Daoy (cell line): ENCODE data around the gene MLLT1. TPM values are rescaled to one million over a fixed set of nuclear protein-coding genes. Genes with fewer than 3 reads are reported as not detected.
A peak's percentile ranks its signal among the peaks of the same experiment; 100 is the strongest.

Experiments
- DNase-seq: peaks from one replicate; pipeline ENCODE4 v3.0.0-alpha.2; 2015; ENCODE audit warnings: low read depth
- total RNA-seq: library from RNA; depleted of rRNA; stranded (reverse); fragments of >200 nt; shearing (Covaris generic); gene quantifications from 2 replicates; pipeline ENCODE4 v1.2.3, GENCODE V29; 2014

The MLLT1 gene
- total RNA-seq, 1 experiment from 2014 or later: 15.4 TPM

- DNase-seq: no peak
Observed at GRCh38 chr19:6210721-6211600, 68.8 kb downstream of the MLLT1 start.

- no peak for DNase-seq
Observed at GRCh38 chr19:6210091-6210490, 69.7 kb downstream of the MLLT1 start.

GRCh38 chr19:6209680-6210079, 70.1 kb downstream of the MLLT1 start:
- DNase-seq: no peak

GRCh38 chr19:6209233-6209632, 70.5 kb downstream of the MLLT1 start:
- DNase-seq: no peak

- no peak for DNase-seq
Observed at GRCh38 chr19:6204866-6205723, 74.7 kb downstream of the MLLT1 start.

- DNase-seq: no peak
Observed at GRCh38 chr19:6204212-6204611, 75.6 kb downstream of the MLLT1 start.

GRCh38 chr19:6199240-6199994, 80.4 kb downstream of the MLLT1 start:
- peak; percentile 100 for DNase-seq

- DNase-seq: peak; percentile 30
Observed at GRCh38 chr19:6198896-6199239, 80.9 kb downstream of the MLLT1 start.

- no peak for DNase-seq
Observed at GRCh38 chr19:6196361-6196760, 83.4 kb downstream of the MLLT1 start.

GRCh38 chr19:6188811-6189210, 91.0 kb downstream of the MLLT1 start:
- no peak for DNase-seq

GRCh38 chr19:6187374-6187773, 92.4 kb downstream of the MLLT1 start:
- no peak for DNase-seq

GRCh38 chr19:6185835-6186834, 93.6 kb downstream of the MLLT1 start:
- no peak for DNase-seq

- DNase-seq: no peak
Observed at GRCh38 chr19:6185093-6185834, 94.5 kb downstream of the MLLT1 start.

- DNase-seq: no peak
Observed at GRCh38 chr19:6181119-6181518, 98.7 kb downstream of the MLLT1 start.

- no peak for DNase-seq
Observed at GRCh38 chr19:6173190-6173589, 106.6 kb downstream of the MLLT1 start.

GRCh38 chr19:6172074-6172863, 107.5 kb downstream of the MLLT1 start:
- DNase-seq: no peak

- DNase-seq: no peak
Observed at GRCh38 chr19:6167115-6167514, 112.7 kb downstream of the MLLT1 start.

- no peak for DNase-seq
Observed at GRCh38 chr19:6164906-6165531, 114.8 kb downstream of the MLLT1 start.
